C4-2B (cell line): ENCODE results near the gene CDK5RAP3.

ENCODE experiments used
- H3K27ac ChIP-seq: fragments of 450-650 bp; 2 replicates; pipeline ENCODE4 v1.5.1; 2017
- ZFX ChIP-seq: fragments of 450-650 bp; IDR thresholded peaks from 2 replicates; pipeline ENCODE4 v1.6.1; 2017
- TF ChIP-seq, protein P1 (sequence below): fragments of 450-650 bp; conservative IDR thresholded peaks from 2 replicates; pipeline ENCODE4 v1.5.1; 2017; ENCODE audit warnings: mild to moderate bottlenecking

CDK5RAP3 gene

DNA sequence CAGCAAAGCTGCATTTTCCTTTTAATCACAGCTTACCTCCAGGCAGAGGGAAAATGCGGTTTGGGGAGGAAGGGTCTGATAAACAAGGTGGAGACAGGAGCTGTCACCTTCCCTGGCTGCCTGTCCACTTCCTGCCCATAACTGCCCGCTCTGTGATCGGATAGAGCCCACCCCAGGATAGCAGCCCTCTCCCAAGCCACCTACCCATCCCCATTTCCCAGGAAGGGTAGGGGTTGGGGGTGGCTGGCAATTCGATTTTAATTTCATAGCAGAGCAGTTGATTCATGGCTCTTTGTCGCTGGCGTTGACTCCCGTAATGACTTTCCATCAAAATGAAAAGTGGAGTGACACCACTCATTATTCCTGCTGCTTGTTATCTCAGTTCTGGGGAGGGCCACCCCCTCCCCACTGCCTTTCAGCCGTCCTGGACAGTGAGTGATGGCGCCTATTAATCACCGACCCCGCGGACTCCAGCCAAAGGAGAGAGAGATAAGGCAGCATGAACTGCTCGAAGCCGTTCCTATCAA is 11.2 kb downstream of the CDK5RAP3 start:
- H3K27ac ChIP-seq = peak overlapping the region; percentile 91
- TF ChIP-seq, protein P1, sequence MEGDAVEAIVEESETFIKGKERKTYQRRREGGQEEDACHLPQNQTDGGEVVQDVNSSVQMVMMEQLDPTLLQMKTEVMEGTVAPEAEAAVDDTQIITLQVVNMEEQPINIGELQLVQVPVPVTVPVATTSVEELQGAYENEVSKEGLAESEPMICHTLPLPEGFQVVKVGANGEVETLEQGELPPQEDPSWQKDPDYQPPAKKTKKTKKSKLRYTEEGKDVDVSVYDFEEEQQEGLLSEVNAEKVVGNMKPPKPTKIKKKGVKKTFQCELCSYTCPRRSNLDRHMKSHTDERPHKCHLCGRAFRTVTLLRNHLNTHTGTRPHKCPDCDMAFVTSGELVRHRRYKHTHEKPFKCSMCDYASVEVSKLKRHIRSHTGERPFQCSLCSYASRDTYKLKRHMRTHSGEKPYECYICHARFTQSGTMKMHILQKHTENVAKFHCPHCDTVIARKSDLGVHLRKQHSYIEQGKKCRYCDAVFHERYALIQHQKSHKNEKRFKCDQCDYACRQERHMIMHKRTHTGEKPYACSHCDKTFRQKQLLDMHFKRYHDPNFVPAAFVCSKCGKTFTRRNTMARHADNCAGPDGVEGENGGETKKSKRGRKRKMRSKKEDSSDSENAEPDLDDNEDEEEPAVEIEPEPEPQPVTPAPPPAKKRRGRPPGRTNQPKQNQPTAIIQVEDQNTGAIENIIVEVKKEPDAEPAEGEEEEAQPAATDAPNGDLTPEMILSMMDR = no peak
- no peak for TF ChIP-seq ZFX

DNA sequence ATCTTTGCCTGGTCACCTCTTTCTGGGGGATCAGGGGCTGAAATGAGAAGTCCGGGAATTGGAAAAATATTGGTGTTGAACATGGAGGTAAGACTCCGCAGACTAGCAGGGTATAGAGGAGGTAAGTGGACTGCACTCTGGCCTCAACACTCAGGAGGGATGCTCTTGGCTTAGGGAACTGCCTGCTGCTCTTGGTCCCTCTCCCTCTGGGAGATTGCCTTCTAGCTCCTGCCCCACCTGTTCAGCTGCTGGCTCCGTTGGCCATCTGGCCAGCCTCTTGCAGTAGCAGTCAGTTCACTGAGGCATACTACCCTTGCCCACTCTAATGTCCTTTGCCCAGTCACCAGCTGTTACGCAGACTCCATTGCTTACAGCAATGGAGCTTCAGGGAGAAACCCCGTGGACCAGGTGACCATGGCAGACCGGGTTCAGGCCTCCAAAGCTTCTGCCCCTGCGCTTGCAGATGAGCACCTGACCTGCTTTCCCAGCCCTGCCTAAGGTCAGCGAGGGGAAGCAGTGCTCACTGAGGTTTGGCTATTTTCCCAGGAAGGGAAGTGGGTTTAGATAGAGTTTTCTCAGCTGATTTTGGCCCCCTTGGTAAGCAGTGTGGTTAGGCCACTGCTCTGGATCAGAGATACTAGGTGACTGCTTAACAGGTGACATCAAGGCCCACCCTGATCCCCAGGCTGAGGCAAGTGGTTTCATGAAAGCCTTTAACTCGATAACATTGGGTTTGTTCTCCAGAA is 11.9 kb downstream of the CDK5RAP3 start:
- H3K27ac ChIP-seq = peak overlapping the region; percentile 91
- no peak for TF ChIP-seq ZFX
- TF ChIP-seq, protein P1 = no peak

DNA sequence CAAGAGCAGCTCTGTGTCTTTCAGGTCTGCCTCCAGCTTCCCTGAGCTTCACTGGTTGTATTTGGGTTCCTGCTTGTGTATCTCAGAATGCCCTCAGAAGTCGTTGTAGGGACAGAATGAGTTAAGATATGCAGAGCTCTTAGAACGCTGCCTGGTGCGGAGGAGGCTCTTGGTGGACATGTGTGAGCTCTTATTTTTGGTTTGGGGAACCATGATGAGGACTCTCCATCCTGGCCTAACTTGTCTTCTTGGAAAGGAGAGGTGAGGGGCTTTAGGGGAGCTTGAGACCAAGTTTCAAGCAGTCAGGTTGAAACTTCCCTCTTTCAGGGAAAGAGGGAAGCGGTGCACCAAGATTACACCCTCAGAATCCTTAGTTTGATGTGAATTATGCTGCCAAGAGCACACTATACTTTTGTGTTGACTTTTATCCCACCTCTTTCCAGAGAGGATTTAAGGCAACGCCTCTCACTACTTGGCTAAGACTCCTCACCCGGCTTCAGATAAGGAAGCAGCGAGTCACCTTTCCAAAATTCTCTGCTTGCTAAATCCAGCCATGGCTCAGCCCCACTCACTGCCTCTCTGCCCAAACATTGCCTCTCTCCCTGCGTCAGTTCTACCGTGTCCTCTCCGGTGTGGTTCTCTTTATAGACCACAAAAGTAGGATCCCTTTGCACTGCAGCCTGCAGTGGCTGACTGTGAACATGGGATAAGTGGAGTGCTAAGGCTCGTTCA is 12.7 kb downstream of the CDK5RAP3 start:
- peak overlapping the region; percentile 91 for H3K27ac ChIP-seq

DNA sequence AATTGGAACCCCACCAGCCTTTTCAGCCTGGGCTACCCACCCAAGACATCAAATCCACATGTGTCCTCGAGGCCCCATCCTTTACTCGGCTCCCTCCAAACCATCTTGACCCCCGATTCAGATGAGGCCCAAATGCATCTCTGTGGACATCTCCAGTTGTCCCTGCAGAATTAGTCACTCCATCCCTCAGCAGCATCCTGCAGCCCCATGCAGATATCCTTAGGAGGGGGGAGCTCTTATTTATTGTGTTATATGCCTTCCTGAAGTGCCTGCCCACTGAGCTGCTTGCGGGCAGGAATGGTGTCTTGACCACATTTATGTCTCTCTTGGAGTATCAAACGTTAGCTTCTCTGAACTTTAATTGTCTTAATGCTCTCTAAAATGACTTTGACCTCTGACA is 15.6 kb downstream of the CDK5RAP3 start:
- no peak for TF ChIP-seq ZFX
- TF ChIP-seq, protein P1 = no peak
- H3K27ac ChIP-seq = peak overlapping the region; percentile 91

More for the DNA sequence above, 12.7 kb downstream of the CDK5RAP3 start:
- TF ChIP-seq, protein P1 = no peak
- no peak for TF ChIP-seq ZFX

DNA sequence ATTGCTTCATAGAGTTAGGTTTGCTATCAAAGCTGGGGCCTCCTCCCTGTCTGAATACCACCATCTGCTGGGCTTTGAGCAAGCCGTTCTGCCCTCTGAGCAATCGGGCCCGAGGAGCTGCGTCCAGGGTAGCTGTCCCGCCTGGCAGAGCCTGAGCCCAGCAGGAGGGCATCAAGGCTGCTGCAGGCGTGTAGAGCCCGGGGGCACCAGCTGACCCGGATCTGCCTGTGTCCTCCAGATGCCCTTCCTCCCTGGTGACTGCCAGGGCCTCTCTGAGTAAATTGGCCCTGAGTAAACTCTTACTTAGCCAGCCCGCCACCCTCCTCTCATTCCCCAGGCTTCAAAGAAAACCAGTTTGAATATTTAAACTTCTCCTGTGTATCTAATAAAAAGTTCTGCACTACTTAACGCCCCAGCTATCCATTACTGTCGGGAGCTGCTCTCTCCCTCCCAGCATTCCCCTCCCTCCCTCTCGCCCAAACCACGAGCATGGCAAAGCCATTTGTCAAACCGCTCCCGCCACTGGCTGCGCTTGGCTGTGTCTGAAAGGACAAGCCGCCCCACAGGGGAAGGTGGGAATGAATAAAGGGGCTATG is 16.4 kb downstream of the CDK5RAP3 start:
- TF ChIP-seq, protein P1 = no peak
- peak; percentile 43; the same call in 1 of the 2 replicates for TF ChIP-seq ZFX
- peak overlapping the region; percentile 91 for H3K27ac ChIP-seq

DNA sequence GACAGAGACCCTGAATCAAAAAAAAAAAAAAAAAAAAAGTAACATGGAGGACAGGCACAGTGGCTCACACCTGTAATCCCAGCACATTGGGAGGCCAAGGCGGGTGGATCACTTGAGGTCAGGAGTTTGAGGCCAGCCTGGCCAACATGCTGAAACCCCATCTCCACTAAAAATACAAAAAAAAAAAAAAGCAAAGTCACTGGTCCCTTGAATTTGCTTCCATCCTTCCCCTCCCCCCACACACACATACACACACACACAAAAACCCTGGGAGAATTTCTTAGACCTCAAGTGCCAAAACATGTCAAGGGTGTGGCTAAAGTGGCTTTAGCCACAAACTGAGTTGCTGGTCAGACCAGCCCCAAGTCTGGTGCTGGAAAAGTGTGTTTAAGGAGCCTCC is 17.5 kb downstream of the CDK5RAP3 start:
- H3K27ac ChIP-seq = peak overlapping the region; percentile 91

DNA sequence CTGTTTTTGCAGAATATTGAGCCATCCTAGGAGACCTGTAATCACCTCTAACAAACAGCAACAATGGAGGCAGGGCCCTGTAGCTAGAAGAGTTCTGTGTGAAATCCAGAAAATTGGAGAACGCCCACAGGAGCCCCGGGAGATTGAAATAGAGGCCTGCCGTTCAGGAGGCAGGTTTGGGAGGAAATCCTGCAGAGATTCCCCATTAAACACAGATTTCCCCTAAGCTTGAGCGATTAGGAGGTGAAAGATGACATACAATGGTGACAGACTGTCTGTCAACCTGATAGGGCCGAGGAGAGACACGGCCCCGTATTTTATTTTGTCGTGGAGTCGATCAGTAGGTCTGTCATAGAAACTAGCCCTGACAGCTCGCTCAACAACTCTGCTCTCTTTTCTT is 18.2 kb downstream of the CDK5RAP3 start:
- TF ChIP-seq ZFX = no peak
- TF ChIP-seq, protein P1 = no peak
- H3K27ac ChIP-seq = peak overlapping the region; percentile 91
